Prostate gland (tissue), 2 donors: ENCODE measurements around the gene SH3RF2. TPM values are rescaled to one million over a fixed set of nuclear protein-coding genes. Genes with fewer than 3 reads are reported as not detected.
A peak's percentile ranks its signal among the peaks of the same experiment; 100 is the strongest.

Experiments
- DNase-seq: peaks from one replicate; pipeline ENCODE4 v3.0.0-alpha.2; 2019; ENCODE audit warnings: low spot score
- H3K27ac ChIP-seq, 2 donors: fragments of 200-600 bp; sonication (generic); 2 replicates each; pipeline ENCODE4 v1.5.1; 2017 to 2019
- H3K27me3 ChIP-seq: fragments of 200-600 bp; sonication (generic); replicated peaks from 2 replicates; pipeline ENCODE4 v1.5.1; 2019; ENCODE audit not compliant: insufficient read depth
- H3K36me3 ChIP-seq, 2 donors: fragments of 200-600 bp; sonication (generic); 1 replicate in 1 of 2; 2 replicates in 1 of 2; pipeline versions ENCODE4 v1.5.1 to v1.8.1; 2017 to 2019
- H3K4me1 ChIP-seq: fragments of 200-600 bp; sonication (generic); replicated peaks from 2 replicates; pipeline ENCODE4 v1.5.1; 2019
- H3K4me3 ChIP-seq, 2 donors: fragments of 200-600 bp; sonication (generic); 2 replicates each; pipeline ENCODE4 v1.5.1; 2017 to 2019
- H3K9me3 ChIP-seq: fragments of 200-600 bp; sonication (generic); 2 replicates; pipeline ENCODE4 v1.5.1; 2017
- POLR2A ChIP-seq: fragments of 450-650 bp; IDR thresholded peaks from one replicate; pipeline ENCODE4 v1.6.1; 2016; ENCODE audit warnings: antibody characterized with exemption, mild to moderate bottlenecking
- POLR2AphosphoS5 ChIP-seq: sonication (generic); formaldehyde crosslinking; IDR thresholded peaks from one replicate; pipeline ENCODE4 v1.6.1; 2017; ENCODE audit warnings: antibody characterized with exemption
- WGBS: methylation state at CpG from one replicate; pipeline ENCODE4 v1.1.5; 2018; 5-methylcytosine and 5-hydroxymethylcytosine counted together
- intact Hi-C: fragments of 100-400 bp; cut with DNase I; formaldehyde crosslinking; loops from one replicate; pipeline ENCODE4 v1.14.2; 2022
- total RNA-seq, 2 donors: library from RNA; depleted of rRNA; stranded (reverse); fragments of >200 nt; gene quantifications; one replicate each; pipeline ENCODE4 v1.1.0, GENCODE V29; 2016
- TF ChIP-seq, protein P1 (sequence below), 4 experiments: fragments of 200-600 bp in 2 of 4; fragments of 450-650 bp in 2 of 4; sonication (generic) in 2 of 4; IDR thresholded peaks; 1 replicate in 3 of 4; 2 replicates in 1 of 4; pipeline ENCODE4 v1.5.1; 2016 to 2019; ENCODE audit warnings: antibody characterized with exemption in 4 of 4, mild to moderate bottlenecking in 2 of 4, moderate library complexity in 2 of 4

The SH3RF2 gene
- total RNA-seq, 2 donors from 2014 or later, result 18.2 to 43.9 TPM

DNA sequence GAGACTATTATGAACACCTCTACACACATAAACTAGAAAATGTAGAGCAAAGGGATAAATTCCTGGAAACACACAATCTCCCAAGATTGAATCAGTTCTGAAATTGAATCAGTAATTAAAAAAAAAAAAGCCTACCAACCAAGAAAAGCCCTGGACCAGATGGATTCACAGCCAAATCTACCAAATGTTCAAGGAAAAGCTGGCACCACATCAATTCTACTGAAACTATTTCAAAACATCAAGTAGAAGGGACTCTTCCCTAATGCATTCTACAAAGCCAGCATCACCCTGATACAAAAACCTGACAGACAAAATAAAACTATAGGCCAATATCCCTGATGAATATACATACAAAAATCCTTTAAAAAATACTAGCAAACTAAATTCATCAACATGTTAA is 38.2 kb upstream of the SH3RF2 start:
- DNase-seq, result no peak
- intact Hi-C loops, result no loop called here

DNA sequence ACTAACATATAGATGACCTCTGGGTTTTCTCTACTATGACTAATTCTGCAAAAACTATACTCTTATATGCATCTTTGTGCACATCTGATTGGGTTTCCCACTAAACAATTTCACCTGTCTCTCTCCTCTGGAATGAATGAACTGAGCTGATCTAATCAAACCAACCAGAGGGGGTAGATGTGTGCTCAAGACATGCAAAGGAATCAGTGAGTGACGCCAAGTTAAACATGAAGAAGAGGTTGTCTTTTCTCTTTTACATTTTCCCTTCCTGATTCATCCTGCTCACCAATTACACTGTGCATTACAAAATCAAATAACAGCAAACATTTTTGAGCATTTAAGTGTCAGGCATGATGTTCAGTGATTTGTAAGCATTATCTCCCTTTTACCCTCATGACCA is 34.0 kb upstream of the SH3RF2 start:
- Histone ChIP-seq H3K27me3 (no peaks in the 10 kb centered on the region), H3K4me1 (no peaks in the 10 kb centered on the region), H3K27ac (no peak overlapping the region), H3K9me3 (no peaks in the 10 kb centered on the region), H3K36me3 (no peaks in the 10 kb centered on the region), H3K4me3 (no peak overlapping the region)
- intact Hi-C loops, result no loop called here
- WGBS, result 55% methylated on average over 1 of the region's 1 CpG
- TF ChIP-seq, protein P1, sequence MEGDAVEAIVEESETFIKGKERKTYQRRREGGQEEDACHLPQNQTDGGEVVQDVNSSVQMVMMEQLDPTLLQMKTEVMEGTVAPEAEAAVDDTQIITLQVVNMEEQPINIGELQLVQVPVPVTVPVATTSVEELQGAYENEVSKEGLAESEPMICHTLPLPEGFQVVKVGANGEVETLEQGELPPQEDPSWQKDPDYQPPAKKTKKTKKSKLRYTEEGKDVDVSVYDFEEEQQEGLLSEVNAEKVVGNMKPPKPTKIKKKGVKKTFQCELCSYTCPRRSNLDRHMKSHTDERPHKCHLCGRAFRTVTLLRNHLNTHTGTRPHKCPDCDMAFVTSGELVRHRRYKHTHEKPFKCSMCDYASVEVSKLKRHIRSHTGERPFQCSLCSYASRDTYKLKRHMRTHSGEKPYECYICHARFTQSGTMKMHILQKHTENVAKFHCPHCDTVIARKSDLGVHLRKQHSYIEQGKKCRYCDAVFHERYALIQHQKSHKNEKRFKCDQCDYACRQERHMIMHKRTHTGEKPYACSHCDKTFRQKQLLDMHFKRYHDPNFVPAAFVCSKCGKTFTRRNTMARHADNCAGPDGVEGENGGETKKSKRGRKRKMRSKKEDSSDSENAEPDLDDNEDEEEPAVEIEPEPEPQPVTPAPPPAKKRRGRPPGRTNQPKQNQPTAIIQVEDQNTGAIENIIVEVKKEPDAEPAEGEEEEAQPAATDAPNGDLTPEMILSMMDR (IDR thresholded peaks at IDR 0.05), result no peak
- no peak for TF ChIP-seq POLR2A
- peak; percentile 63 for TF ChIP-seq POLR2AphosphoS5
- peak; percentile 21 for DNase-seq

More for the DNA sequence above, 38.2 kb upstream of the SH3RF2 start:
- Histone ChIP-seq H3K4me1 (no peaks in the 10 kb centered on the region), H3K36me3 (no peaks in the 10 kb centered on the region), H3K9me3 (no peaks in the 10 kb centered on the region), H3K27ac (no peak overlapping the region), H3K4me3 (no peak overlapping the region), H3K27me3 (no peaks in the 10 kb centered on the region)
- TF ChIP-seq, protein P1 (IDR thresholded peaks at IDR 0.05), result no peak
- no peak for TF ChIP-seq POLR2AphosphoS5
- TF ChIP-seq POLR2A, result no peak

DNA sequence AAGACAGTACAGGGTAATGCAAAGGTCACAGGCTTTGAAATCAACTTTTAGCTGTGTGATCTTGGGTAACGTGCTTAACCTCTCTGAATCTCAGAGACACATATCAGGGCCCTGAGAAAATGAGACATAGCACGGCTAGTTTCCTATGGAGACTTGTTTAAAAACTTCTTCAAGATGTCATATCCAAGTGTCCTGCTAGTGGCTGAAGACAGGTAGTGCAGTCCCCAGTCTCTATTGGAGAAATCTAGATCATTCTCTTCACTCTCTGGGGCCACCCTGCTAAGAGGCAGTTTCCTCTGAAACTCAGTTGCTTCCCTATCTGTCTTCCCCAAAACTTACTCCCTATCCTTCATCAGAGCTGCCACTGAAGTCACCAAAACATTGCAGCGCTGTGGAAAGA is 33.3 kb upstream of the SH3RF2 start:
- 89% methylated on average over 3 of the region's 3 CpGs for WGBS
- TF ChIP-seq POLR2A (no peak), POLR2AphosphoS5 (no peak)
- TF ChIP-seq, protein P1 (IDR thresholded peaks at IDR 0.05), result no peak

DNA sequence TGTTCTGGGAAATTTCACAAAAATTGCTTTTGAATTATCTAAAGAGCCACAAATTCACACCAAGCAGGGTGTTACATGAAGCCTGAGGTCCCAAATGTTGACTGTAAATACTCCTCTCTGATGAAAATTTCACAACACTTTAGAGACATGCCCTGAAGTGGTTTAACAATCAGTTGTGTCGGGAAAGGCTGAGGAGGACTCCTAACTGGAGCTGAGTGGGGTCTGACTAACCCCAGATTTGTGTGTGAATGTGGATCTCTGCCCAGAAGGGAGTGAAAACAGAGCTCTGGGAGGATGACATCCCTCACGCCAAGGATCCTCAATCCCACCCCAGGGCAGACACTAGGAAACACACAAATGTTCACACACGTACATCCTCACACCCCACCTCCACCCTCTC is 32.5 kb upstream of the SH3RF2 start:
- intact Hi-C loops, result no loop called here
- Histone ChIP-seq H3K27me3 (no peaks in the 10 kb centered on the region), H3K4me3 (no peak overlapping the region), H3K4me1 (no peaks in the 10 kb centered on the region), H3K27ac (no peak overlapping the region), H3K9me3 (no peaks in the 10 kb centered on the region), H3K36me3 (no peaks in the 10 kb centered on the region)
- DNase-seq, result no peak
- 80% methylated on average over 3 of the region's 3 CpGs for WGBS
- TF ChIP-seq POLR2AphosphoS5, result no peak
- TF ChIP-seq, protein P1 (IDR thresholded peaks at IDR 0.05), result no peak
- TF ChIP-seq POLR2A, result no peak

More for the DNA sequence above, 33.3 kb upstream of the SH3RF2 start:
- intact Hi-C loops, result no loop called here
- Histone ChIP-seq H3K9me3 (no peaks in the 10 kb centered on the region), H3K27ac (no peak overlapping the region), H3K4me1 (no peaks in the 10 kb centered on the region), H3K27me3 (no peaks in the 10 kb centered on the region), H3K36me3 (no peaks in the 10 kb centered on the region), H3K4me3 (no peak overlapping the region)
- no peak for DNase-seq

DNA sequence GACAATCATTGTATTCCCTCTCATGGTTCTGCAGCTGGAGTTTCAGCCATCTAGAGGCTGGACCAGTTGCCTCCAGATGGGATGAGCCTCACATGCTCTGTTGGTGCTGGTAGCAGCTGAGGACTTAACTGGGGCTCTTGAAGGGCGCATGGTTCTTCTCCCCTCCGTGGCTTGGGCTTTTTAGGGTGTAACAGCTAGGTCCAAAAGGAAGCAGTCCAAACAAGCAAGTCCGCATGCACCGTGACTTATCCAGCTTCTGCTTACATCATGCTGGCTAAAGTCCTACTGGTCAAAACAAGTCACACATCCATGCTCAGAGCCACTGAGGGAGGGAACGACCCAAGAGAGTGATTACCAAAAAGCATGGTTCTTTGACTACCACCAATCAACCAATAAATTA is 31.6 kb upstream of the SH3RF2 start:
- no peaks in the 10 kb centered on the region for H3K27me3 ChIP-seq
- DNase-seq, result no peak

More for the DNA sequence above, 31.6 kb upstream of the SH3RF2 start:
- Histone ChIP-seq H3K27ac (no peak overlapping the region), H3K4me3 (no peak overlapping the region), H3K4me1 (no peaks in the 10 kb centered on the region), H3K9me3 (no peaks in the 10 kb centered on the region), H3K36me3 (no peaks in the 10 kb centered on the region)
- intact Hi-C loops, result no loop called here
- no peak for TF ChIP-seq POLR2A
- TF ChIP-seq, protein P1 (IDR thresholded peaks at IDR 0.05), result no peak
- no peak for TF ChIP-seq POLR2AphosphoS5
- 84% methylated on average over 5 of the region's 5 CpGs for WGBS
